GM20000 (cell line): ENCODE measurements around the gene SLC6A19.

Source experiments
- DNase-seq: peaks from one replicate; pipeline ENCODE4 v3.0.0; 2012; ENCODE audit warnings: low spot score
- TF ChIP-seq, protein P1 (sequence below): IDR thresholded peaks from 2 replicates; pipeline ENCODE4 v1.5.1; 2012; ENCODE audit warnings: mild to moderate bottlenecking, control low read depth; ENCODE audit errors: extremely low read depth, missing control alignments

Gene SLC6A19

DNA sequence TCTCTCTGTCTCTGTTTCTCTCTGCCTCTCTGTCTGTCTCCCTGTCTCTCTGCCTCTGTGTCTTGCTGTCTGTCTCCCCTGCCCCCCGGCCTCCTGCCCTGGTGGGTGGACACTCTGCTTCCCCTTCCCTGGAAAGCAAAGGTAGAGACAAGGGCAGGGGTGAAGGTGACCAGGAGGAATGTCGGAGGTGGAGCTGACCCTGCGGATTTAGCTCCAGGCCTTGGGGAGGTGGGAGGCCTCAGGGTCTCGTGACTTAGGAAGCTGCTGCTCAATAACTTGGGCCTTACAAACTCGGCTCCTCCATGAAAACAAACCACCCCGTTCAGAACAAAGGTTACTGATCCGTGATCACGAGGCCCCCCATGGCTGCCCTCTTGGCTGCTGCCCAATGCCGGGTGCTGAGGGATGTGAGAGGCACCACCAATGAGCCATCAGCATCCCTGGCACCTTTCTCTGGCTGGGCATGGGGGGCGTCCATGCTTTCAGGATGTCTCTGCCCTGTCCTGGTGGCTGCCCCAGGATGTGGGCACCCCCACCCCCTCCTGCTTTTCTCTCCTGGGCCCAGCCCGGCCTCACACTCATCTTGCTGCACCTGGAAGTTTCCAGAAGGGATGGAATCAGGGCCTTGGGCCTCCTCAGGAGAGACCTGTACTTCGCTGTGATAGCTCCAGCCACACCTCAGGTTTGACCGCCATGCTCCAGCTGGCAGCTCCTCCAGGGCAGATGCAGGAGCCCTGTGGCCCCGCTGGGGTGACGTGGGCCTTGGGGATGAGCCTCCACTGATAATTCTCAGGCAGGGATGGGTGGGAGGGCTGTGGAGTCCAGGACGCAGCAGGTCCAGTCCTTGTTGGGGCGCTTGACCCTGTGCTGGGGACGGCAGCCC, 14.8 kb upstream of the SLC6A19 start:
- DNase-seq: no peak
- TF ChIP-seq, protein P1, sequence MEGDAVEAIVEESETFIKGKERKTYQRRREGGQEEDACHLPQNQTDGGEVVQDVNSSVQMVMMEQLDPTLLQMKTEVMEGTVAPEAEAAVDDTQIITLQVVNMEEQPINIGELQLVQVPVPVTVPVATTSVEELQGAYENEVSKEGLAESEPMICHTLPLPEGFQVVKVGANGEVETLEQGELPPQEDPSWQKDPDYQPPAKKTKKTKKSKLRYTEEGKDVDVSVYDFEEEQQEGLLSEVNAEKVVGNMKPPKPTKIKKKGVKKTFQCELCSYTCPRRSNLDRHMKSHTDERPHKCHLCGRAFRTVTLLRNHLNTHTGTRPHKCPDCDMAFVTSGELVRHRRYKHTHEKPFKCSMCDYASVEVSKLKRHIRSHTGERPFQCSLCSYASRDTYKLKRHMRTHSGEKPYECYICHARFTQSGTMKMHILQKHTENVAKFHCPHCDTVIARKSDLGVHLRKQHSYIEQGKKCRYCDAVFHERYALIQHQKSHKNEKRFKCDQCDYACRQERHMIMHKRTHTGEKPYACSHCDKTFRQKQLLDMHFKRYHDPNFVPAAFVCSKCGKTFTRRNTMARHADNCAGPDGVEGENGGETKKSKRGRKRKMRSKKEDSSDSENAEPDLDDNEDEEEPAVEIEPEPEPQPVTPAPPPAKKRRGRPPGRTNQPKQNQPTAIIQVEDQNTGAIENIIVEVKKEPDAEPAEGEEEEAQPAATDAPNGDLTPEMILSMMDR: no peak

DNA sequence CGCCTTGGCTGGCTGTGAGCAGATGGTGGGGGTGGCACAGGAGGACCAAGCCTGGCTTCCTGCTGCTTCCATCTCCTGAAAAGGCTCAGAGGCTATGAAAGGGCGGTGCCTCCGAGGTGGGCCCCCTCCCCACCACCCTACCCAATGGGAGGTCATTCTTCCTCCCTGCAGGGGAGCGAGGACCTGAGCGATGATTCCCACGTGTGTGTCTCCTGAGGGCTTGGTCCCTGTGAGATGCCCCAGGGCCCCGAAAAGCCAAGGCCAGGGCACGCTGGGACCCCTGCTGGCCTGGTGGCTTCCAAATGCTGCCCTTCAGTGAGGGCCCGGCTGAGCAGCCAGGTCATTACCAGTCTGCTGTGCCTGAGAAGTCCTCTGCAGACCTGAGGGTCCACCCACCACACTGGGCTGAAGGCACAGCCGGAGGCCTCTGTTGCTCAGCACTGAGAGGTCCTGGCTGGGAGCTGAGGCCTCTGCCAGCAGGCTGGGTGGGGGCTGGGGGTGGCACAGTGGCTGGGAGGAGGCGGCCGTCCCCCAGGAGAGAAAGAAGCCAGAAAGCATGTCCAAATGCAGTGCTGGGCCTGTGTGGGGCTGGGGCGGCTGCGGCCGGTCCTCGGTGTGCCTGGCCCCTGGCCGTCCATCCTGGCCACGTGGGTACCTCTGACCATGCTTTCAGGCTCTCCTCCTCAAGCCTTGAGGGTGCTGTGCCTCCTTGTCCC, 14.0 kb upstream of the SLC6A19 start:
- TF ChIP-seq, protein P1: no peak
- DNase-seq: no peak

DNA sequence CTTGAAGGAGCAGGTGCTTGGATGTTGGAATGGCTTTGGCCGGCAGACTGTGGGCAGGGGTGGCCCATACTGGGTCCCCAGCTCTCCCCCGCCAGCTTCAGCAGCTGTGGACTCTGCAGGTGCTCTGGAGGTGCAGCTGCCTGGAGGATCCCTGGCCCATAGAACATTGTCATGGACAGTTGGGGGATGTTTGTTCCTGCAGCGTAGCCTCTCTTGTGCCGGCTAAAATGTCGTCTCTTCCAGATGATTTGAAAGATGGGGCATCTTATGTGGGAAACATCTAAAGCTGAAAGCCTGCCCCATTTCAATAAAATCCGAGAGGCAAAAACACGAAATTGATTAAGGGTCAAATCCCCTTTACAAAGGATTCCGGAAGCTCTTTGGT, 13.5 kb upstream of the SLC6A19 start:
- TF ChIP-seq, protein P1: no peak
- DNase-seq: no peak

DNA sequence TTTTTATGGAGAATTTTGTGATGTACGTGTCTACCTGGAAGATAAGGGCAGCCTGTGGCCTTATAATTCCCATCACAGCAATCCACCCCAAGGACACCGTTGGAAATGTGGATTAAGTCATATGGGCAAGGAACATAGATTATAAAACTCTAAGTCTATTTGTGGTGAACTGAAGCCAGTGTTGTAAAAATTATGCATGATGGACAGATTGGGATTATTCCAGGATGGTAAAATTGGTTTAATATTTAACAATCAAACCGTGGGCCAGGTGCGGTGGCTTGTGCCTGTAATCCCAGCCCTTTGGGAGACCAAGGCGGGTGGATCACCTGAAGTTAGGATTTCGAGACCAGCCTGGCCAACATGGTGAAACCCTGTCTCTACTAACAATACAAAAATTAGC, 12.9 kb upstream of the SLC6A19 start:
- no peak for DNase-seq
- TF ChIP-seq, protein P1: no peak

DNA sequence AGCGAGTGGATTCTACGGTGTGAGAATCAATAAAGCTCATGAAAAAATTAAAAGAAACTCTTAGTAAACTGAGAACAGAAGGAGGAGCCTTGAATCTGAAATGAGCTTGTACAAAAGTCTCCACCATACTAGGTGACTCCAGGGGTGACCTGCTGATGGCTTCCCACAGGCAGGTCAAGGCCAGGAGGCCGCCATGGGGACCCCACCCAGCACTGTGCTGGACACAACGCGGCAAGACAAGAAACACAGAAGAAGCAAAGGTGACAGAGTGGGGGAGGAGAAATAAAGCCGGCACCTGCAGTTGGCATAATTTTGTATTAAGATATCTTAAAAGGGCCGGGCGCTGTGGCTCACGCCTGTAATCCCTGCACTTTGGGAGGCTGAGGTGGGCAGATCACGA, 12.1 kb upstream of the SLC6A19 start:
- no peak for DNase-seq
- TF ChIP-seq, protein P1: no peak

DNA sequence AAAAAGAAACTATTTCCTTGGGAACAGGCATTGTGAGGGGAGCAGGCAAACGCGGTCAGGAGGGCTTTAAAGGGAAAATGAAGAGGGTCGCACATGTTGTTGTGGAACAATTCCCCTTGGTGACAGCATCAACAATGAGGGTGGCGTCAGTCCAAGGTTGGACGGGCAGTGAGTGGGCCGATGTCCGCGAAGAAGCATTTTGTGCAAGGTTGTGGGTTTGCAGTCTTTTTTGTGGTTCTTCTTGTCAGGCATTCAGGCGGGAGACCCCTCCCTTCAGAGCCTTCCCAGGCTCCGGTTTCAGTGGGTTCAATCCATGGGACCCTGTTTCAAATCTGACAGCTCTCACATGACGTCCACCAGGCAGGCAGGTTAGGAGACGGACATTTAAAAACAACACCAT, 11.1 kb upstream of the SLC6A19 start:
- TF ChIP-seq, protein P1: no peak
- DNase-seq: no peak

DNA sequence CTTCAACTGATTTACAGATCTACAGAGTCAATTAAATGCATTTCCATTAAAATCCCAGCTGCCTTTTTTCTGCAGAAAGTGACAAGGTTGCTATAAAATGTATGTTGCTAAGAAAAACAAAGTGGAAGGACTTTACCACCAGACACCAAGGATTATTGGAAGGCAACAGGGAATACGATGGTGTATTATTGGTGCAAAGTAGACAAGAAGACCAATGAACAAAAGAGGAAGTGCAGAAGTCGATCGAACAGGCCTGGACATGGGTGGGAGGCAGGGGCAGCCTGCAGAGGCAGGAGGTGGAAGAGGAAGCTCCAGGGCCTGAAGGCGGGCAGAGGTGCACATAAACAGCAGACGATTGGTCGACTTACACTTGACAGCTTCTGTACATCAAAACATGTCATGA, 10.6 kb upstream of the SLC6A19 start:
- no peak for DNase-seq
- TF ChIP-seq, protein P1: no peak
